ENCODE data around the gene TSPYL1.

- TF ChIP-seq YY1 (IDR thresholded peaks at IDR 0.05; ENCODE audit: insufficient read depth, insufficient read length) (no peak), SUZ12 (IDR thresholded peaks at IDR 0.05; ENCODE audit: extremely low read depth, insufficient read depth, insufficient read length) (no peak), ZNF274 (IDR thresholded peaks at IDR 0.05; ENCODE audit: low read depth, low read length) (no peak)
Measured at GRCh38 chr6:116266803-116267202, 12.9 kb downstream of the TSPYL1 start.

All from NT2/D1 (cell line).